GM19193 (cell line): ENCODE results near the gene OR6C1.

Experiments
- POLR2A ChIP-seq: IDR thresholded peaks from 4 replicates; pipeline ENCODE4 v1.6.1; 2011; ENCODE audit not compliant: insufficient read depth, insufficient read length; ENCODE audit errors: extremely low read depth

The OR6C1 gene

GRCh38 chr12:55314043-55314442 lies at the start of gene OR6C1:
Gene OR6C1, plus strand, starts transcription at chr12:55314343. Its CDS starts 6,257 bp downstream, at chr12:55320600.
- TF ChIP-seq POLR2A = no peak

GRCh38 chr12:55280991-55281390 lies 33.2 kb upstream of the OR6C1 start:
- no peak for TF ChIP-seq POLR2A

- TF ChIP-seq POLR2A = no peak
These were observed 24.1 kb upstream of the OR6C1 start for GRCh38 chr12:55289999-55290398.

- no peak for TF ChIP-seq POLR2A
These were observed 17.7 kb upstream of the OR6C1 start, which contains the start of gene OR6C6 for GRCh38 chr12:55296469-55296868. Gene OR6C6, minus strand, starts transcription at chr12:55296569. Its CDS starts 1,337 bp downstream, at chr12:55295232.

- TF ChIP-seq POLR2A = no peak
These were observed 6.1 kb downstream of the OR6C1 start for GRCh38 chr12:55320201-55320600.

- no peak for TF ChIP-seq POLR2A
These were observed 16.3 kb downstream of the OR6C1 start, which contains the start of gene OR6C3 for GRCh38 chr12:55330446-55330845. Gene OR6C3, plus strand, starts transcription at chr12:55330746. Its CDS starts 955 bp downstream, at chr12:55331701.

GRCh38 chr12:55336002-55336401 lies 21.9 kb downstream of the OR6C1 start:
- no peak for TF ChIP-seq POLR2A

GRCh38 chr12:55362675-55363074 lies 48.5 kb downstream of the OR6C1 start, which contains the start of gene OR6C75:
Gene OR6C75, plus strand, starts transcription at chr12:55362975. Its CDS starts 2,136 bp downstream, at chr12:55365111.
- no peak for TF ChIP-seq POLR2A

- TF ChIP-seq POLR2A = no peak
These were observed 50.9 kb downstream of the OR6C1 start for GRCh38 chr12:55365086-55365485.
